GM12892 (cell line): ENCODE data around the gene TLE3.

Experiments used
- DNase-seq: peaks from one replicate; pipeline ENCODE4 v3.0.0; 2011; ENCODE audit not compliant: insufficient read length
- FAIRE-seq: peaks from 2 replicates; lab custom pipeline; 2011; peaks lifted over from hg19 to GRCh38; lab: Jason Lieb, UNC
- POLR2A ChIP-seq: IDR thresholded peaks from 2 replicates; pipeline ENCODE4 v1.6.1; 2011; ENCODE audit warnings: low read depth, low read length, control low read depth
- POLR2AphosphoS5 ChIP-seq: IDR thresholded peaks from 2 replicates; pipeline ENCODE4 v1.6.1; 2011; ENCODE audit warnings: low read depth, low read length, control low read depth
- TAF1 ChIP-seq: IDR thresholded peaks from 2 replicates; pipeline ENCODE4 v1.6.1; 2011; ENCODE audit warnings: low read depth, mild to moderate bottlenecking, control low read depth, low read length, borderline replicate concordance

Gene TLE3

GRCh38 chr15:70053716-70054229, 43.9 kb downstream of the TLE3 start:
- DNase-seq (no peak), FAIRE-seq (no peak)
- TF ChIP-seq TAF1 (no peak), POLR2A (no peak), POLR2AphosphoS5 (no peak; the same call in 1 of the 2 replicates)

GRCh38 chr15:70053001-70053715, 44.6 kb downstream of the TLE3 start:
- DNase-seq (no peak), FAIRE-seq (no peak)
- TF ChIP-seq POLR2AphosphoS5 = no peak; the same call in 1 of the 2 replicates
- TF ChIP-seq POLR2A = no peak
- no peak for TF ChIP-seq TAF1

GRCh38 chr15:70051948-70052633, 45.6 kb downstream of the TLE3 start:
- DNase-seq (no peak), FAIRE-seq (no peak)
- TF ChIP-seq POLR2AphosphoS5 (no peak; the same call in 1 of the 2 replicates), TAF1 (no peak), POLR2A (no peak)

- no peak for DNase-seq
- no peak for FAIRE-seq
- TF ChIP-seq POLR2A (no peak), TAF1 (no peak), POLR2AphosphoS5 (no peak)
These were observed 46.7 kb downstream of the TLE3 start for GRCh38 chr15:70050970-70051369.

- DNase-seq = no peak
- no peak for FAIRE-seq
These were observed 47.3 kb downstream of the TLE3 start for GRCh38 chr15:70050441-70050840.

GRCh38 chr15:70049701-70050301, 47.9 kb downstream of the TLE3 start:
- FAIRE-seq (no peak), DNase-seq (no peak)
- TF ChIP-seq POLR2A (no peak), TAF1 (no peak), POLR2AphosphoS5 (no peak)

More at GRCh38 chr15:70050441-70050840, 47.3 kb downstream of the TLE3 start:
- TF ChIP-seq TAF1 = no peak
- TF ChIP-seq POLR2AphosphoS5 = no peak
- no peak for TF ChIP-seq POLR2A

GRCh38 chr15:70048578-70049514, 48.9 kb downstream of the TLE3 start:
- FAIRE-seq (no peak), DNase-seq (no peak)
- TF ChIP-seq TAF1 (no peak), POLR2A (no peak), POLR2AphosphoS5 (no peak)

GRCh38 chr15:70048198-70048565, 49.5 kb downstream of the TLE3 start:
- DNase-seq (no peak), FAIRE-seq (no peak)
- TF ChIP-seq POLR2AphosphoS5 (0 out of 2 replicates have a peak, but pooled peaks have one; percentile 4), TAF1 (no peak)

- DNase-seq (no peak), FAIRE-seq (no peak)
- TF ChIP-seq TAF1 (no peak), POLR2A (no peak), POLR2AphosphoS5 (no peak)
These were observed 50.1 kb downstream of the TLE3 start for GRCh38 chr15:70047386-70048197.

GRCh38 chr15:70046679-70047369, 50.9 kb downstream of the TLE3 start:
- FAIRE-seq = no peak

More at GRCh38 chr15:70046679-70047369, 50.9 kb downstream of the TLE3 start:
- no peak for DNase-seq
- TF ChIP-seq POLR2AphosphoS5 (peak; percentile 16; the same call in 1 of the 2 replicates), POLR2A (0 out of 2 replicates have a peak, but pooled peaks have one; percentile 25), TAF1 (no peak)
